Fibroblast of skin of right biceps (primary cell): ENCODE measurements around the gene ARID1B.
"Not testable (repeated sequence)": the region's sequence is repeated elsewhere in the genome, so short reads cannot be mapped to it uniquely, and the experiment has no call there.

Experiments
- DNase-seq: peaks from one replicate; pipeline ENCODE4 v3.0.0-alpha.2; 2013

ARID1B gene

GRCh38 chr6:156972145-156972544 lies 195.0 kb downstream of the ARID1B start:
- no peak for DNase-seq

GRCh38 chr6:156974830-156975261 lies 197.7 kb downstream of the ARID1B start:
- no peak for DNase-seq

GRCh38 chr6:156975414-156975813 lies 198.2 kb downstream of the ARID1B start:
- no peak for DNase-seq

- peak; percentile 54 for DNase-seq
These were observed 199.3 kb downstream of the ARID1B start for GRCh38 chr6:156976216-156977127.

GRCh38 chr6:156977527-156978291 lies 200.5 kb downstream of the ARID1B start:
- peak; percentile 58 for DNase-seq

- no peak for DNase-seq
These were observed 201.8 kb downstream of the ARID1B start for GRCh38 chr6:156978948-156979347.

GRCh38 chr6:156980515-156980914 lies 203.3 kb downstream of the ARID1B start:
- no peak for DNase-seq

- DNase-seq = no peak
These were observed 203.8 kb downstream of the ARID1B start for GRCh38 chr6:156980948-156981347.

- DNase-seq = no peak
These were observed 205.0 kb downstream of the ARID1B start for GRCh38 chr6:156982168-156982567.

GRCh38 chr6:156982864-156983263 lies 205.7 kb downstream of the ARID1B start:
- DNase-seq = not testable (repeated sequence)

- peak; percentile 13 for DNase-seq
These were observed 207.1 kb downstream of the ARID1B start for GRCh38 chr6:156984178-156984738.

GRCh38 chr6:156985309-156985708 lies 208.1 kb downstream of the ARID1B start:
- no peak for DNase-seq

- peak; percentile 28 for DNase-seq
These were observed 211.3 kb downstream of the ARID1B start for GRCh38 chr6:156988276-156989158.

- no peak for DNase-seq
These were observed 212.1 kb downstream of the ARID1B start for GRCh38 chr6:156989159-156989806.

GRCh38 chr6:156992020-156992804 lies 215.0 kb downstream of the ARID1B start:
- DNase-seq = peak; percentile 65

GRCh38 chr6:156993713-156994112 lies 216.5 kb downstream of the ARID1B start:
- no peak for DNase-seq

GRCh38 chr6:156994215-156995076 lies 217.3 kb downstream of the ARID1B start:
- no peak for DNase-seq

- DNase-seq = no peak
These were observed 218.3 kb downstream of the ARID1B start for GRCh38 chr6:156995502-156995901.

- DNase-seq = no peak
These were observed 219.1 kb downstream of the ARID1B start for GRCh38 chr6:156996265-156996664.

GRCh38 chr6:156998794-156999330 lies 221.7 kb downstream of the ARID1B start:
- DNase-seq = no peak
